ENCODE data around the gene CASP10.

The CASP10 gene

GRCh38 chr2:201199847-201200246 lies 16.9 kb downstream of the CASP10 start:
- Histone ChIP-seq H3K4me3 (replicated peaks; ENCODE audit: low read depth, low read length) (no peak overlapping the region), H3K36me3 (ENCODE audit: control insufficient read depth, insufficient read depth, low read length) (no peaks in the 10 kb centered on the region), H3K27me3 (replicated peaks; ENCODE audit: control insufficient read depth, insufficient read depth, low read length) (no peaks in the 10 kb centered on the region)
- TF ChIP-seq, protein P1, sequence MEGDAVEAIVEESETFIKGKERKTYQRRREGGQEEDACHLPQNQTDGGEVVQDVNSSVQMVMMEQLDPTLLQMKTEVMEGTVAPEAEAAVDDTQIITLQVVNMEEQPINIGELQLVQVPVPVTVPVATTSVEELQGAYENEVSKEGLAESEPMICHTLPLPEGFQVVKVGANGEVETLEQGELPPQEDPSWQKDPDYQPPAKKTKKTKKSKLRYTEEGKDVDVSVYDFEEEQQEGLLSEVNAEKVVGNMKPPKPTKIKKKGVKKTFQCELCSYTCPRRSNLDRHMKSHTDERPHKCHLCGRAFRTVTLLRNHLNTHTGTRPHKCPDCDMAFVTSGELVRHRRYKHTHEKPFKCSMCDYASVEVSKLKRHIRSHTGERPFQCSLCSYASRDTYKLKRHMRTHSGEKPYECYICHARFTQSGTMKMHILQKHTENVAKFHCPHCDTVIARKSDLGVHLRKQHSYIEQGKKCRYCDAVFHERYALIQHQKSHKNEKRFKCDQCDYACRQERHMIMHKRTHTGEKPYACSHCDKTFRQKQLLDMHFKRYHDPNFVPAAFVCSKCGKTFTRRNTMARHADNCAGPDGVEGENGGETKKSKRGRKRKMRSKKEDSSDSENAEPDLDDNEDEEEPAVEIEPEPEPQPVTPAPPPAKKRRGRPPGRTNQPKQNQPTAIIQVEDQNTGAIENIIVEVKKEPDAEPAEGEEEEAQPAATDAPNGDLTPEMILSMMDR (IDR thresholded peaks at IDR 0.05; ENCODE audit: insufficient read depth, low read length, poor library complexity, severe bottlenecking) = no peak
- DNase-seq (ENCODE audit: extremely low read depth, insufficient read length) = no peak

- H3K4me3 ChIP-seq (replicated peaks; ENCODE audit: low read depth, low read length) = no peak overlapping the region
- no peaks in the 10 kb centered on the region for H3K36me3 ChIP-seq (ENCODE audit: control insufficient read depth, insufficient read depth, low read length)
- DNase-seq (ENCODE audit: extremely low read depth, insufficient read length) = no peak
- H3K27me3 ChIP-seq (replicated peaks; ENCODE audit: control insufficient read depth, insufficient read depth, low read length) = no peaks in the 10 kb centered on the region
- TF ChIP-seq, protein P1 (IDR thresholded peaks at IDR 0.05; ENCODE audit: insufficient read depth, low read length, poor library complexity, severe bottlenecking) = no peak
These were observed 17.4 kb downstream of the CASP10 start for GRCh38 chr2:201200345-201200744.

- DNase-seq (ENCODE audit: extremely low read depth, insufficient read length) = no peak
- Histone ChIP-seq H3K4me3 (replicated peaks; ENCODE audit: low read depth, low read length) (no peak overlapping the region), H3K27me3 (replicated peaks; ENCODE audit: control insufficient read depth, insufficient read depth, low read length) (no peaks in the 10 kb centered on the region), H3K36me3 (ENCODE audit: control insufficient read depth, insufficient read depth, low read length) (no peaks in the 10 kb centered on the region)
- TF ChIP-seq, protein P1 (IDR thresholded peaks at IDR 0.05; ENCODE audit: insufficient read depth, low read length, poor library complexity, severe bottlenecking) = no peak
These were observed 18.4 kb downstream of the CASP10 start for GRCh38 chr2:201201371-201201770.

DNA sequence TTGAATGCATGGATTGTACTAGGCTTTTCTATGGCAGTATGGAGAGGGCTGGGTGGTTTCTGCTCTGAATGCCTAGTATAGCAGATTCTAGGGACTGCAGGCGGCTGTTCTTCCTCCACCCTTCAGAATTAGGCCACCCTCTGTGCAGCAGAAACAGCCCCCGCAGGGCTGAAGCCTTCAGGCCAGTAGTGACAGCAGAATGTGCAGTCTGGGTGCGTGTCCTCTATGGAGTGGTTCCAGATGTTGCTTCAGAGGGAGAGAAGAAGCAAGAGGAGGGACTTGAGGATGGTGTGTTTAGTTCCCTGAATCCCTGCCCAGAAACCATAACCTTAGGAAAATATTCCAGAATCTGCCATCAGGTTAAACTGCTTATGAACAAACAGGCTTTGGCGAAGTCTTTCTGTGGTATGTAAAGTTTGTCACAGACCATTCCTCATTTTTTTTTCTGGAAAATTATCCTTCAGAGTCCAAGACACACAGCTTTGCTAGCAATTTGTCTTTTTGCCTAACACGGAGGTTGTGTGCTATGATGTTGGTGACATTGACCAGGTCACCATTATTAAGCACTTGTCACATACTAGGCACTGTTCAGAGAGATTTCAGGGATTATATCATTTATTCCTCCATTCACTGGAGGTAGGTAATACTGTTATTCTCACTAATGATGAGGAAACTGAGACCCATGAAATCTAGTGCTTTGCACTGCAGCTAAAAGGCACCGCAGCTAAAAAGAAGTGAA lies 21.1 kb downstream of the CASP10 start:
- TF ChIP-seq, protein P1 (IDR thresholded peaks at IDR 0.05; ENCODE audit: insufficient read depth, low read length, poor library complexity, severe bottlenecking) = no peak
- H3K4me3 ChIP-seq (replicated peaks; ENCODE audit: low read depth, low read length) = no peak overlapping the region
- H3K36me3 ChIP-seq (ENCODE audit: control insufficient read depth, insufficient read depth, low read length) = no peaks in the 10 kb centered on the region
- H3K27me3 ChIP-seq (replicated peaks; ENCODE audit: control insufficient read depth, insufficient read depth, low read length) = no peaks in the 10 kb centered on the region
- DNase-seq (ENCODE audit: extremely low read depth, insufficient read length) = no peak

DNA sequence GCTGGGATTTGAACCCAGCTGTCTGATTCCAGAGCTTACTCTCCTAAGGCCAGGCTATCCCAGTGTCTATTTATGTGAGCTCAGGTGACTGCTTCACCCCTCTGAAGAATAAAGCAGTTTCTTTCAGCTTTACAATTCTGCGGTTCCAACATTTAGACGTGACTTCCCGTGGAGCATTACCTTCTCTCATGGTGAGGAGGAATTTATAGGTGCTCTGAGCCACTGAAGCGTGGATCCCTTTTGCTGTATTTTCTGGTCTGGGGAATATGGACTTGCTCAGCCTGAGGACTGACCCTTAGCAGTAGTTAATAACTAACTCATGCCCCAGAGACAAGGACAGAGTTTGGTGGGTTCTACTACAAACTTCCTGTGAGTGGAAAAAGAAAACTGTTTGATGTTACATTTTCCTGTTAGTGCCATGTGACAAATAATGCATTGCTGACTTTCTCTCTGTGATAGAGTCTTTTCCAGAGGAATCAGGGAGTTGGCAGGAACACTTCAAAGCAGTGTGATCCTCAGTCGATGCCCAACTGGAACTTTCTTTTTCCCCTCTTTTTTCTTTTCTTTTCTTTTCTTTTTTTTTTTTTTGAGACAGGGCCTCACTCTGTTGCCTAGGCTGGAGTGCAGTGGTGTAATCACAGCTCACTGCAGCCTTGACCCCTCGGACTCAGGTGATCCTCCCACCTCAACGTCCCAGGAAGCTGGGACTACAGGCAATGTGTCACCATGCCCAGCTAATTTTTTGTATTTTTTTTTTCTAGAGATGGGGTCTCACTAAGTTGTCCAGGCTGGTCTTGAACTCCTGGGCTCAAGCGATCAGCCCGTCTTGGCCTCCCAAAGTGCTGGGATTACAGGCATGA lies 21.9 kb downstream of the CASP10 start:
- TF ChIP-seq, protein P1 (IDR thresholded peaks at IDR 0.05; ENCODE audit: insufficient read depth, low read length, poor library complexity, severe bottlenecking) = no peak
- no peak for DNase-seq (ENCODE audit: extremely low read depth, insufficient read length)
- Histone ChIP-seq H3K4me3 (replicated peaks; ENCODE audit: low read depth, low read length) (no peak overlapping the region), H3K27me3 (replicated peaks; ENCODE audit: control insufficient read depth, insufficient read depth, low read length) (no peaks in the 10 kb centered on the region), H3K36me3 (ENCODE audit: control insufficient read depth, insufficient read depth, low read length) (no peaks in the 10 kb centered on the region)

Measured in GM06990 (cell line).